ENCODE measurements around the gene TGFBR2.

DNA sequence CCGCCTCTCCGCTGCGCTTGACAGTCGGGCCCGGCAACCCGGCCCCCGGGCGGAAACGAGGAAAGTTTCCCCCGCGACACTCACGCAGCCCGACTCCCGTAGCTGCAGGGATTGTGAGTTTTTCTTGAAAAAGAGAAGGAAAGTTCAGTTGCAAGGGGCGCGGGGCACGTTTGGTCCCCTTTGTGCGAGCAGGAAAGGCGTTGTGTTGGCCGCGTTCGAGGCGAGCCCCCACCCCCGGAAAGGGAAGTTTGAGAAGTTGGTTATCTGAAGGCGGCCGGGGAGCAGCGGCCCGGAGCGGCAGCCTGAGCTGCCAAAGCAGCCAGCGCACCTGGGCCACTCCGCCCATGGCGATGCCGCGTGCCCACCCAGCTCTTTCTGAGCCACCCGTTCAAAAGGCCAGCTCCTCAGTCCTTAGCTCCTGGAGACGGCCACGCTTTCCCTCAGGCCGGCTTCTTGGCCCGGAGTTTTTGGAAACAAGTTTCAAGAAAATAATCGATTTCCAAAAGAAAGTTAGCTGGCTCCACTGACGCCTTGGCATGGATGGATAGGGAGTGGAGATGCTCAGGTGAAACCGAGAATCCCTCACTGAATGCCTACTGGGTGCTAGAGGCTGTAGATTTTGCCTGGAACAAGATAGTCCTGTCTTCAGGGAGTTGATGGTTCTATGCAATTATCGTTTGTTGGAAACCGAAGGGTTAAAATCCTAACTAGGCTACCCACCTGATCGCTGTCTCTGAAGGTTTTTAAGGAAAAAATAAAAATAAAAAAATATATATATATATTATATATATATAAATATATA is 832 bp downstream of the TGFBR2 start:
- TF ChIP-seq, protein P1, sequence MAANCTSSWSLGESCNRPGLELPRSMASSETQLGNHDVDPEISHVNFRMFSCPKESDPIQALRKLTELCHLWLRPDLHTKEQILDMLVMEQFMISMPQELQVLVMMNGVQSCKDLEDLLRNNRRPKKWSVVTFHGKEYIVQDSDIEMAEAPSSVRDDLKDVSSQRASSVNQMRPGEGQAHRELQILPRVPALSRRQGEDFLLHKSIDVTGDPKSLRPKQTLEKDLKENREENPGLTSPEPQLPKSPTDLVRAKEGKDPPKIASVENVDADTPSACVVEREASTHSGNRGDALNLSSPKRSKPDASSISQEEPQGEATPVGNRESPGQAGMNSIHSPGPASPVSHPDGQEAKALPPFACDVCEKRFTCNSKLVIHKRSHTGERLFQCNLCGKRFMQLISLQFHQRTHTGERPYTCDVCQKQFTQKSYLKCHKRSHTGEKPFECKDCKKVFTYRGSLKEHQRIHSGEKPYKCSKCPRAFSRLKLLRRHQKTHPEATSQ (tag by site-specific recombination; IDR thresholded peaks at IDR 0.05) = no peak
- TF ChIP-seq, protein P2, sequence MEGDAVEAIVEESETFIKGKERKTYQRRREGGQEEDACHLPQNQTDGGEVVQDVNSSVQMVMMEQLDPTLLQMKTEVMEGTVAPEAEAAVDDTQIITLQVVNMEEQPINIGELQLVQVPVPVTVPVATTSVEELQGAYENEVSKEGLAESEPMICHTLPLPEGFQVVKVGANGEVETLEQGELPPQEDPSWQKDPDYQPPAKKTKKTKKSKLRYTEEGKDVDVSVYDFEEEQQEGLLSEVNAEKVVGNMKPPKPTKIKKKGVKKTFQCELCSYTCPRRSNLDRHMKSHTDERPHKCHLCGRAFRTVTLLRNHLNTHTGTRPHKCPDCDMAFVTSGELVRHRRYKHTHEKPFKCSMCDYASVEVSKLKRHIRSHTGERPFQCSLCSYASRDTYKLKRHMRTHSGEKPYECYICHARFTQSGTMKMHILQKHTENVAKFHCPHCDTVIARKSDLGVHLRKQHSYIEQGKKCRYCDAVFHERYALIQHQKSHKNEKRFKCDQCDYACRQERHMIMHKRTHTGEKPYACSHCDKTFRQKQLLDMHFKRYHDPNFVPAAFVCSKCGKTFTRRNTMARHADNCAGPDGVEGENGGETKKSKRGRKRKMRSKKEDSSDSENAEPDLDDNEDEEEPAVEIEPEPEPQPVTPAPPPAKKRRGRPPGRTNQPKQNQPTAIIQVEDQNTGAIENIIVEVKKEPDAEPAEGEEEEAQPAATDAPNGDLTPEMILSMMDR (tag by site-specific recombination; IDR thresholded peaks at IDR 0.05) = no peak
- TF ChIP-seq ZSCAN23 (tag by site-specific recombination; IDR thresholded peaks at IDR 0.05) = no peak
- TF ChIP-seq, protein P3, sequence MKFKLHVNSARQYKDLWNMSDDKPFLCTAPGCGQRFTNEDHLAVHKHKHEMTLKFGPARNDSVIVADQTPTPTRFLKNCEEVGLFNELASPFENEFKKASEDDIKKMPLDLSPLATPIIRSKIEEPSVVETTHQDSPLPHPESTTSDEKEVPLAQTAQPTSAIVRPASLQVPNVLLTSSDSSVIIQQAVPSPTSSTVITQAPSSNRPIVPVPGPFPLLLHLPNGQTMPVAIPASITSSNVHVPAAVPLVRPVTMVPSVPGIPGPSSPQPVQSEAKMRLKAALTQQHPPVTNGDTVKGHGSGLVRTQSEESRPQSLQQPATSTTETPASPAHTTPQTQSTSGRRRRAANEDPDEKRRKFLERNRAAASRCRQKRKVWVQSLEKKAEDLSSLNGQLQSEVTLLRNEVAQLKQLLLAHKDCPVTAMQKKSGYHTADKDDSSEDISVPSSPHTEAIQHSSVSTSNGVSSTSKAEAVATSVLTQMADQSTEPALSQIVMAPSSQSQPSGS (tag by site-specific recombination; IDR thresholded peaks at IDR 0.05; ENCODE audit: low read depth) = no peak
- TF ChIP-seq ZNF266 (tag by site-specific recombination; IDR thresholded peaks at IDR 0.05; ENCODE audit: low read depth) = no peak
- no peak for TF ChIP-seq ZNF571 (tag by site-specific recombination; IDR thresholded peaks at IDR 0.05)
- no peak for TF ChIP-seq ZBTB7A (tag by site-specific recombination; IDR thresholded peaks at IDR 0.05; ENCODE audit: low read depth)
- no peak for TF ChIP-seq ZNF169 (tag by site-specific recombination; IDR thresholded peaks at IDR 0.05)
- TF ChIP-seq ZBTB17 (tag by site-specific recombination; IDR thresholded peaks at IDR 0.05) = peak; percentile 67
- TF ChIP-seq ZNF623 (tag by site-specific recombination; IDR thresholded peaks at IDR 0.05) = no peak; the same call in 1 of the 2 replicates
- TF ChIP-seq, protein P4, sequence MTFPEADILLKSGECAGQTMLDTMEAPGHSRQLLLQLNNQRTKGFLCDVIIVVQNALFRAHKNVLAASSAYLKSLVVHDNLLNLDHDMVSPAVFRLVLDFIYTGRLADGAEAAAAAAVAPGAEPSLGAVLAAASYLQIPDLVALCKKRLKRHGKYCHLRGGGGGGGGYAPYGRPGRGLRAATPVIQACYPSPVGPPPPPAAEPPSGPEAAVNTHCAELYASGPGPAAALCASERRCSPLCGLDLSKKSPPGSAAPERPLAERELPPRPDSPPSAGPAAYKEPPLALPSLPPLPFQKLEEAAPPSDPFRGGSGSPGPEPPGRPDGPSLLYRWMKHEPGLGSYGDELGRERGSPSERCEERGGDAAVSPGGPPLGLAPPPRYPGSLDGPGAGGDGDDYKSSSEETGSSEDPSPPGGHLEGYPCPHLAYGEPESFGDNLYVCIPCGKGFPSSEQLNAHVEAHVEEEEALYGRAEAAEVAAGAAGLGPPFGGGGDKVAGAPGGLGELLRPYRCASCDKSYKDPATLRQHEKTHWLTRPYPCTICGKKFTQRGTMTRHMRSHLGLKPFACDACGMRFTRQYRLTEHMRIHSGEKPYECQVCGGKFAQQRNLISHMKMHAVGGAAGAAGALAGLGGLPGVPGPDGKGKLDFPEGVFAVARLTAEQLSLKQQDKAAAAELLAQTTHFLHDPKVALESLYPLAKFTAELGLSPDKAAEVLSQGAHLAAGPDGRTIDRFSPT (tag by site-specific recombination; IDR thresholded peaks at IDR 0.05) = no peak
- no peak for TF ChIP-seq ZNF610 (tag by site-specific recombination; IDR thresholded peaks at IDR 0.05; ENCODE audit: borderline replicate concordance)
- no peak for TF ChIP-seq MZF1 (tag by site-specific recombination; IDR thresholded peaks at IDR 0.05; ENCODE audit: borderline replicate concordance)
- no peak for TF ChIP-seq ZNF157 (tag by site-specific recombination; IDR thresholded peaks at IDR 0.05)

Measured in HEK293 (cell line).